Motor neuron (in vitro differentiated cells): Measurements from ENCODE around the gene PHF2. TPM values are rescaled to one million over a fixed set of nuclear protein-coding genes. Genes with fewer than 3 reads are reported as not detected.

Experiments used
- ATAC-seq, 8 experiments: fragments of 200-7000 bp; cut with Tn5 transposase; replicated peaks in 6 of 8; 2 replicates each; pipeline ENCODE4 v1.8.0; 2021; ENCODE audit warnings: mild to moderate bottlenecking in 8 of 8, moderate library complexity in 8 of 8
- H3K27ac ChIP-seq, 2 donors: fragments of 250-450 bp; sonication (Bioruptor Pico); 2 replicates each; pipeline ENCODE4 v1.9.0; 2021; ENCODE audit warnings: antibody characterized with exemption in 2 of 2, mild to moderate bottlenecking in 2 of 2, moderate library complexity in 1 of 2
- H3K4me1 ChIP-seq, 2 donors: fragments of 250-450 bp; sonication (Bioruptor Pico); replicated peaks in 1 of 2; 2 replicates each; pipeline ENCODE4 v1.6.1; 2021; ENCODE audit warnings: antibody characterized with exemption in 2 of 2, mild to moderate bottlenecking in 2 of 2, moderate library complexity in 1 of 2
- H3K4me3 ChIP-seq, 5 donors: fragments of 250-450 bp; sonication (Bioruptor Pico); 2 replicates each; pipeline ENCODE4 v1.9.0; 2021; ENCODE audit warnings: antibody characterized with exemption in 5 of 5, mild to moderate bottlenecking in 5 of 5, moderate library complexity in 4 of 5
- WGBS, 10 experiments: fragments of 450-650 bp; shearing (Covaris generic); methylation state at CpG; one replicate each; pipeline ENCODE4 v1.0.0; 2022; 5-methylcytosine and 5-hydroxymethylcytosine counted together
- in situ Hi-C, 9 experiments: fragments of 400-800 bp; cut with MboI; loops; one replicate each; pipeline ENCODE4 v1.15.0; 2021; ENCODE audit warnings: low sequenced_read_pairs in 9 of 9, low pct_unique_long_range_greater_than_20kb in 2 of 9; ENCODE audit not compliant: unreplicated experiment in 9 of 9
- total RNA-seq, 8 experiments: library from RNA; unstranded; fragments of 300-600 nt; gene quantifications; 2 replicates each; pipeline versions ENCODE4 v1.2.3 to v1.2.4, GENCODE V29; 2022

PHF2 gene
- total RNA-seq, 8 experiments from 2014 or later, result 11.5 to 29.9 (median 26.6) TPM

DNA sequence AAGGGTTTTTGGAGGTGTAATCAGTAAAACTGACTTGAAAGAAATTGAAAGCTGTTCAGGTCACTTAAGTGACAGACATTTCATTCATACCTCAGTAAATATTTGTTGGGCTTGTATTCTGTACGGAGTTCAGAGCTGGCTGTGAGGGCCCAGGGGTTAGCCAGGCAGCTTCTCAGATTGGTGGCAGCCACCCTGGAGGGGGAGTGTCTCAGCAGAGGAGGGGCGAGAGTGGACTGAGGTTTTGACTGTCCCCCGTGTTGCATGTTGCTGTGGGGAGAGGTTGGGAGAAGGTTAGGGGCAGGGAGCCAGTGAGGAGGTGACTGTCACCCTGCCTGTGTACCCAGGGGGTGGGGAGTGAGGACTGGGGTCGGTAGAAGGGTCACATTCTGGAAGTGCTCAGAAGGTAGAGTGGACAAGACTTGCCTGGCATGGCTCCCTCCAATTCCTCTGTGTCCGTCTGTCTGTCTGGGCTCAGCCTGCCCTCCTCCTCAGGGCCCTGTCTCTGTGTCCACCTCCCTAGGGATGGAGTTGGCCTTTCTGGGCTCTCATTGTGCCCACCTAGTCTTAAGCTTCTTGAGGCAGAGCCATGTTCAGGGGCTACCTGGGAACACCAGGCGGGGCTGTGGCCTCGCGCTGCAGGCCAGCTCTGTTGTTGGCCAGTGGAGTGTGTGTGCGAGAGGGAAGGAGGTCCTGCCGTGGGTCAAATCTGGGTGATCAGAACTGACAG, 4.4 kb downstream of the PHF2 start:
- 20 to 100% (median 71%) methylated on average over 1 to 6 of the region's 10 CpGs; no CpG with 5 or more reads in 2 of the 10 experiments for WGBS, 10 experiments
- H3K4me1 ChIP-seq, result peaks cover 16 to 25% of the 10 kb centered on the region in 2 donors
- H3K27ac ChIP-seq, result no peak overlapping the region
- ATAC-seq, result no peak
- in situ Hi-C loops, result no loop called here
- H3K4me3 ChIP-seq, result no peak overlapping the region

DNA sequence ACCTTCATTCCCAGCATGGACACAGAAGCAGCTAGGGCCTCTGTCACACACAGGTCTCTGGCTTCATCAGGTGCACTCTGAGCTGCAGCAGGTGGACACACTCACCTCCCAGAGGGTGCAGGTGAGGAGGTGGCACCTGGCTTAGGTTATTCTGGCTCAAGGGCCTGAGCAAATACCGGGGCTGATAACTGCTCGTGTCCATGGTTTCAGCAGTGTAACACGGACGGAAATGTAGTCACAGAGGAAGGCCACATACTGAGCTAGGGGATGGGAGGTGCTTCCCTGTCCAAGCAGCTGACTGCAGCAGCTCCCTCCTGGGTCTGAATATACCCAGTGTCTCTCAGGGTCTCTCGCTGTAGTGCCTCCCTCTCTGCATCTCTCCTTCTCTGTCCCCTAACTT, 5.7 kb downstream of the PHF2 start:
- H3K4me3 ChIP-seq, result no peak overlapping the region
- in situ Hi-C loops, result no loop called here
- no peak overlapping the region for H3K27ac ChIP-seq
- peaks cover 16 to 25% of the 10 kb centered on the region in 2 donors for H3K4me1 ChIP-seq
- peak in 6 of 8 experiments; percentile 9 to 44 (median 24) for ATAC-seq
- WGBS, 10 experiments, result 20 to 100% (median 50%) methylated on average over 1 to 4 of the region's 5 CpGs; no CpG with 5 or more reads in 4 of the 10 experiments

DNA sequence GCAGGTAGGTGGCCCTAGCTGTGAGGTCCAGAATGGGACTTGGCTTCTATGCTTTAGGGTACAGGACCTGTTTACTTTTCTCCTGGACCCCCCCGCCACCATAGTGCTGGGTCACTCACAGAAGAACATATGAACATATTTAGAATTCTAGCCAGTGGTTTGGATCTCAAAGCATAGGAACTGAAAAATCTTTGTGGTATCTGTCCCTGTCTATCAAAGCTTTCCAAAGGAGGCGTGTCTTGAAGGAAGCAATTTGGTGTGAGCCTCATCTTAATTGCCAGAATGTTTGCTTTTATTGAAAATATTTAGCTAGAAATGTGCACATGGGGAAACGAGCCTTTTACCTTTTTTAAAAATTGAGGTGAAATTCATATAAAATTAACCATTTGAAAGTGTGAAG, 6.2 kb downstream of the PHF2 start:
- 17 to 100% (median 87%) methylated on average over 1 to 3 of the region's 3 CpGs for WGBS, 10 experiments
- Histone ChIP-seq H3K4me1 (peaks cover 16 to 24% of the 10 kb centered on the region in 2 donors), H3K27ac (no peak overlapping the region), H3K4me3 (no peak overlapping the region)
- ATAC-seq, result no peak
- in situ Hi-C loops, result no loop called here

DNA sequence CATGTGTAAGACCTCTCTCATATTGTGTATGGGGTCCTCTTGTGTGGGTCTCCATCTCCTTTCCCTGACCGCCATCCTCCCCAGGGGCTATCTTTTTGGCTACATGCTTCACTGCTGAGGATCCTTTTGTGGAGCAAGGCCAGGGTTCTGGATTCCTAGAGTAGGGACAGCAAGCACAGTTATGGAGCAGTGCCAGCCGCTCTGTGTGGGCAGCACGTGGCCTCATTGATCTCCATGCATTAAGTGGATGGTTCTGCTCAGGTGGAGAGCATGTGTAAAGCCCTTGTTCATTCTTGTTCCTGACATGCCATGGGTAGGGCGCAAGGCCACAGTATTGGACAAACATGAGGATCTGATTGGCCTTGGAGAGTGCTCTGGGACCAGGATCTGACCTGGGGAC, 8.9 kb downstream of the PHF2 start:
- Histone ChIP-seq H3K4me1 (peaks cover 8 to 21% of the 10 kb centered on the region in 2 donors), H3K27ac (no peak overlapping the region), H3K4me3 (no peak overlapping the region)
- WGBS, 10 experiments, result 86 to 100% (median 100%) methylated on average over 1 to 3 of the region's 4 CpGs; no CpG with 5 or more reads in 5 of the 10 experiments
- no peak for ATAC-seq
- in situ Hi-C loops, result no loop called here

DNA sequence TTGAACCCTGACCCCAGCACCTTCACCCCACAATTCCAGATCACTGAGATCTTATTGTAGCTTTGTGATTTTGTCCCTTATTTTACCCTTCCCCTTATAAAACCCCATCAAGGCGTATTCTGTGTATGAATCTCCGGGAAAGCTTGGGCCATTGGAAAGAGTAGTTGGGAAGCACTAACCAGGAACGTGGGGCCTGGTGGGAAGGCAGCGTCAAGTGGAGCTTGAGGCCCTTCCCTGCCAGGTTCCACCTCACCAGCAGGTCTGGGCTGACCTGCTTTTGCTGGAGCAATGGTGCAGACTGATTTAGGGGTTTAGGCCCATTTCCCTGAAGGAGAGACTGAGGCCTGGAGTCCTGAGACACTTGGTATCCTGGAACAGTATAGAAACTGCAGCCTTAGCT, 9.3 kb downstream of the PHF2 start:
- Histone ChIP-seq H3K4me3 (no peak overlapping the region), H3K27ac (no peak overlapping the region), H3K4me1 (peaks cover 7 to 21% of the 10 kb centered on the region in 2 donors)
- in situ Hi-C loops, result no loop called here
- WGBS, 10 experiments, result 91 to 100% (median 96%) methylated on average over 1 to 4 of the region's 4 CpGs; no CpG with 5 or more reads in 6 of the 10 experiments
- ATAC-seq, result no peak

DNA sequence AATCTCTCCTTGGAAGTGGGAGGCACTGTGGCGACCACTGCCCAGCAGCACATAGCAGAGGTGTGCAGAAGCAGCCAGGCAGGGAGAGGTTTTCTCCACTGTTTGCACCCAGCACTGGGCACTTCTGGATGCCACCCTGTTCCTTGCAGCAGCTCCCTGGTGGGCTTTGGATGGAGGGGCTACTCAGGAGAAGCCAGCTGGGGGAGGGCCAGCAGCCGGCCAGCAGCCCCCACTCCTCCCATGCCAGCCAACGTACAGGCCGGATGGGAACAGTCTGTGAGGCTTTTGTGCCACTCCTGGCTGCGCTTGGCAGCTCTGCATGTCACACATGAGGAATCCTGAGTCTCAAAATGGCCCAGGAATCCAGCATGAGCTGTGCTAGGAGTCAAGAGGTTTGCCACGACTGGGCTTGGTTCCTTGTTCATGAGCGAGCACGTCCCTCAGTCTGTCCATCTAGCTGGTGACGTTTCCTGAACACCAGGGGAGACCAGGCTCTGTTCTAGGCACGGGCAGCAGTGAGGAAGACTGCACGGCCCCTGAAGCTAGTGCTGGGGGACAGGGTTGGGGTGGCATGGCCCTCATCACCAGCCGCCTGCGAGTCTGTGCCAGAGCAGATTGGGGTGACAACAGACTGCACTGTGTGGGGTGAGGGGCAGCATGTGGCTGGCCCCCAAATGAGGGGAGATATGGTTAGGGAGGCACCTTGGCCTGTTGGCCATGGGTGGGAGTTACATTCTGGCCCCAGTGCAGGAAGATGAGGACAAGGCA, 10.1 kb downstream of the PHF2 start:
- in situ Hi-C loops, result no loop called here
- Histone ChIP-seq H3K4me3 (no peak overlapping the region), H3K4me1 (peaks cover 7 to 22% of the 10 kb centered on the region in 2 donors), H3K27ac (no peak overlapping the region)
- ATAC-seq, result peak in 1 of 8 experiments; percentile 38
- WGBS, 10 experiments, result 100% methylated on average over 3 of the region's 13 CpGs; no CpG with 5 or more reads in 9 of the 10 experiments

DNA sequence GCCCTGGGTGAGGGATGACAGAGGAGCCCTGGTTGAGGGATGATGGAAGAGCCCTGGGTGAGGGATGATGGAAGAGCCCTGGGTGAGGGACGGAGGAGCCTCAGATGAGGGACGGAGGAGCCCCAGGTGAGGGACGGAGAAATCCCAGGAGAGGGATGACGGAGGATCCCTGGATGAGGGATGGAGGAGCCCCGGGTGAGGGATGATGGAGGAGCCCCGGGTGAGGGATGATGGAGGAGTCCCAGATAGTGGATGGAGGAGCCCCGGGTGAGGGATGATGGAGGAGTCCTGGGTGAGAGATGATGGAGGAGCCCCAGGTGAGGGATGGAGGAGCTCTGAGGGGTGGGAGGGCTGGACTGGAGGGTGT, 10.9 kb downstream of the PHF2 start:
- Histone ChIP-seq H3K4me3 (no peak overlapping the region), H3K27ac (no peak overlapping the region), H3K4me1 (peaks cover 7 to 21% of the 10 kb centered on the region in 2 donors)
- 83 to 100% (median 91%) methylated on average over 2 to 7 of the region's 7 CpGs; no CpG with 5 or more reads in 2 of the 10 experiments for WGBS, 10 experiments
- in situ Hi-C loops, result no loop called here
- no peak for ATAC-seq

DNA sequence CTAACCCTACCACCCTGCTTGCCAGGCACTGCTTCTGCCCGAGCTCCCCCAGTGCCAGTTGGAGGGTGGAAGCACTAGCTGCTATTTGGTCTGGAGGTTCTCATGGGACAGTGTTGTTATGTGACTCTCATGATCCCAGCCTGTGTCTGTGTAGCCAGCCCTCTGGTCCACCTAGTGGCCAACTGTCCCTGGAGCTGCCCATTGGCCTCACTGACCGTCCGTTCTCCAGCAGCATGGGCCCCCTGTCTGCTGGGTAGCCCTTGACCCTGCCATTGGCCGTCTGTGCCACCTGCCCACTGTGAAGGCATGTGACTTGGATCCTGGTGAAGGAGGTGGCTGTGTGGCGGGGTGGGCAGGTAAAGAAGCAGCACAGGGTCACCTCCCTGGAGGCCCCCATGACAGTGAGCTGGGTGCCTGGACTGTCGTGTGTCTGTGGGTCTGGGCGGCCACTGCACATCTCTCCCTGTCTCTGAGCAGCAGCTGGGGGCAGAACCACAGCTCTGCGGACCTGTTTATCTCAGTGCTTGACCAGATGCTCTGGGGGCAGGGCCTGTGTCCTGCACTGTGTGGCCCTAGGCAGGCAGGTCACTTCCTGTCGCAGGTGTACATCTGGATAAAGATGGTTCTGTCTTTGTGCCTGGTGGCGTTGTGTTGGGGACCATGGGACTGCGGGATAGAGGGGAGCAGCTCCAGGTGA, 11.4 kb downstream of the PHF2 start:
- peak in 4 of 8 experiments; percentile 8 to 36 (median 18) for ATAC-seq
- peaks cover 7 to 21% of the 10 kb centered on the region in 2 donors for H3K4me1 ChIP-seq
- no peak overlapping the region for H3K27ac ChIP-seq
- in situ Hi-C loops, result no loop called here
- 80 to 100% (median 93%) methylated on average over 1 to 3 of the region's 11 CpGs; no CpG with 5 or more reads in 7 of the 10 experiments for WGBS, 10 experiments
- H3K4me3 ChIP-seq, result no peak overlapping the region

DNA sequence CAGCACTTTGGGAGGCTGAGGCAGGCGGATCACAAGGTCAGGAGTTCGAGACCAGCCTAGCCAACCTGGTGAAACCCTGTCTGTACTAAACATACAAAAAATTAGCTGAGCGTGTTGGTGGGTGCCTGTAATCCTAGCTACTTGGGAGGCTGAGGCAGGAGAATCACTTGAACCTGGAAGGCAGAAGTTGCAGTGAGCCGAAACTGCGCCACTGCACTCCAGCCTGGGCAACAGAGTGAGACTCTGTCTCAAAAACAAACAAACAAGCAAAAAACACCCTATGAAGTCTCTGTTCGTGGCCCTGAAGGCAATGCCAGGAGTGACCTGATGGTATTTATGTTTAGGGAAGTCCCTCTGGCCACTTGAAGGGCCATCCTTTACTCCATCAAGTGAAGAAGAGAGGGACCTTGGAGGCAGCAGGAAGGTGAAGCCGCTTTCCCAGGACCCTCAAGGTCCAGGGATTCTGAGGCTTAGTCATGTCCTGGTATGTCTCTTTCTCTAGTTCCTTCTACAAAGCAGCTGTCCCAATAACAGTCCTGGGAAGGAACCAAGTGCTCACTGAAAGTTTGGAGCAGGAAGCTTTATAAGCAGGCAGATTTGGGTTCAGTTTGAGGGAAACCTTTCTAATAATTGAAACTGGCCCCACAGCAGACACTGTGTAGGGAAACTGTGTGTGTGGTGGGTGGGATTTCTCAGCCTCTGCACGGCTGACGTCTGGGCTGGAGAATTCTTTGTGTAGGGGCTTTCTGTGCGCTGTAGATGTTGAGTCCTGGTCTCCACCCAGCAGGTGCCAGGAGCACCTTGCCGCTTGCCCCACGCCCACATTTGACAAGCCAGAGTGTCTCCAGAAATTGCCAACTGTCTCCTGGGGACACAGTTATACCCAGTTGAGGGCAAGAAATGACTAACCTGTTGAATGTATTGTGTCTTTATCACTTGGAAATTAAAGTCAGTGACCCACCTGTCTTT, 12.5 kb downstream of the PHF2 start:
- no peak overlapping the region for H3K27ac ChIP-seq
- no peak overlapping the region for H3K4me3 ChIP-seq
- 71 to 100% (median 87%) methylated on average over 1 to 9 of the region's 12 CpGs; no CpG with 5 or more reads in 4 of the 10 experiments for WGBS, 10 experiments
- peaks cover 7 to 21% of the 10 kb centered on the region in 2 donors for H3K4me1 ChIP-seq
- in situ Hi-C loops, result no loop called here
- ATAC-seq, result no peak

DNA sequence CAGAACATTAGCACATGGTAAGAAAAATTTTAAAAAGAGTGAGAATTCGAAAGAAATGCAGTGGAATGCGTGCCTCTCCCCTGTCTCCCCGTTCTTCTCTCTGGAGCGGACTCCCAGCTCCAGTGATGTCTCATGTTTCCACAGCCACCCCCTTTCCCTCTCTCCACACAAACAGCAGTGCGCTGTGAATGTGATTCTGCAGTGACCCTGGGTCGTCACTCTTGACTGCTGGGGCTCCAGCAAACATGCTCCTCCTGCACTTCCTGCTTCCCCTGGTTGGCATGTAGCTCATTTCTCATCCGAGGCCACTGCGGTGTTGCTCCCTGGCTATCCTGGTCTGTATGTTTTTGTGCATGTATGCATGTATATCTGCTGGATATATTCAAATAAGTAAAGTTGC, 13.3 kb downstream of the PHF2 start:
- WGBS, 10 experiments, result 10 to 46% (median 21%) methylated on average over 2 to 7 of the region's 8 CpGs; no CpG with 5 or more reads in 1 of the 10 experiments
- Histone ChIP-seq H3K4me3 (no peak overlapping the region), H3K27ac (no peak overlapping the region), H3K4me1 (peaks cover 7 to 21% of the 10 kb centered on the region in 2 donors)
- peak in 5 of 8 experiments; percentile 65 to 85 (median 76) for ATAC-seq
- in situ Hi-C loops, result no loop called here

DNA sequence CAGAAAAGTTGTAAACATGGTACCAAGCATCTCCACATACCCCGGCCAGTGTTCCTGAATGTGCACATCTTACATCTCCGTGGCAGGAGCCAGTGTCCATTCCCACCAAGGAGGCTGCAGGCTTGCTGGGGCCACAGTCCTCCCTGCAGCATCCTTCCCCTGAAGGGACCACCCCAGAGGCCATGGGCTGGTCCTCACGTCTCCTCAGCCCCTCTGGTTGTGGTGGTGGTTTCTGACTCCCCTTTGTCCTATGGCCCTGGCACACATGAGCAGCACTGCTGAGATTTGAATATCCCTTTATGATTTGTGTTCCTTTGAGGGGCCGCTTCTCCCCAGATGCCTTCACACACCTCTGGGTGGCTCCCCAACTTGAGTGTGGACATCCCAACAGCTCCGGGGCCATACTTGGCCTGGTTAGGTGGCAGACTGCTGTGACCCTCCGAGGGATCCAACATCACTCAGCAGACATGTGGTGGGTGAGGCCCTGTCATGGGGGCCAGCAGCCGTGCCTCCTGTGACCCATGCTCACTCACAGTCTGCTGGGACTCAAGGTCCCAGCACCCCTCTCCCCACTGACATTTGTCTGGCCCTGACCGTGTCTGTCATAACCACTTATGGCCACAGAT, 14.3 kb downstream of the PHF2 start:
- peaks cover 7 to 21% of the 10 kb centered on the region in 2 donors for H3K4me1 ChIP-seq

More for the DNA sequence above, 14.3 kb downstream of the PHF2 start:
- whole genome bisulfite sequencing, 10 experiments, result 50 to 100% (median 69%) methylated on average over 1 to 3 of the region's 8 CpGs; no CpG with 5 or more reads in 4 of the 10 experiments
- in situ Hi-C loops, result no loop called here
- no peak overlapping the region for H3K4me3 ChIP-seq
- H3K27ac ChIP-seq, result no peak overlapping the region
- no peak for ATAC-seq
